Tibial nerve (tissue), 4 donors: Measurements from ENCODE around the gene ADRA2B. TPM values are rescaled to one million over a fixed set of nuclear protein-coding genes. Genes with fewer than 3 reads are reported as not detected.
"Not testable (repeated sequence)": the region's sequence is repeated elsewhere in the genome, so short reads cannot be mapped to it uniquely, and the experiment has no call there.

Experiments
- DNase-seq, 2 donors: peaks; one replicate each; pipeline ENCODE4 v3.0.0-alpha.2; 2019; ENCODE audit warnings: low spot score in 2 of 2
- H3K27ac ChIP-seq, 4 donors: fragments of 200-600 bp; sonication (generic) in 3 of 4; one replicate each; pipeline ENCODE4 v1.5.1; 2017 to 2019; ENCODE audit warnings: mild to moderate bottlenecking in 1 of 4
- H3K27me3 ChIP-seq, 2 donors: fragments of 200-600 bp; sonication (generic) in 1 of 2; one replicate each; pipeline versions ENCODE4 v1.5.1 to v1.6.0; 2017 to 2019
- H3K36me3 ChIP-seq, 3 donors: fragments of 200-600 bp; sonication (generic); one replicate each; pipeline ENCODE4 v1.5.1; 2018 to 2019
- H3K4me1 ChIP-seq, 4 donors: fragments of 200-600 bp; sonication (generic) in 3 of 4; one replicate each; pipeline ENCODE4 v1.5.1; 2017 to 2019
- H3K4me3 ChIP-seq, 4 donors: fragments of 200-600 bp; sonication (generic) in 3 of 4; one replicate each; pipeline ENCODE4 v1.5.1; 2017 to 2019; ENCODE audit warnings: mild to moderate bottlenecking in 1 of 4, moderate library complexity in 1 of 4
- H3K9me3 ChIP-seq, 4 donors: fragments of 200-600 bp; sonication (generic) in 3 of 4; one replicate each; pipeline ENCODE4 v1.5.1; 2017 to 2019
- CTCF ChIP-seq, 5 experiments: fragments of 200-600 bp in 3 of 5; fragments of 450-650 bp in 2 of 5; sonication (generic) in 3 of 5; IDR thresholded peaks; one replicate each; pipeline ENCODE4 v1.5.1; 2016 to 2019; ENCODE audit warnings: antibody characterized with exemption in 5 of 5, mild to moderate bottlenecking in 3 of 5, moderate library complexity in 2 of 5
- EP300 ChIP-seq, 2 donors: sonication (generic); formaldehyde crosslinking; IDR thresholded peaks; one replicate each; pipeline ENCODE4 v1.6.1; 2017; ENCODE audit warnings: antibody characterized with exemption in 2 of 2, mild to moderate bottlenecking in 1 of 2
- POLR2A ChIP-seq, 2 donors: fragments of 450-650 bp; IDR thresholded peaks; one replicate each; pipeline ENCODE4 v1.6.1; 2017; ENCODE audit warnings: antibody characterized with exemption in 2 of 2, mild to moderate bottlenecking in 2 of 2, moderate library complexity in 2 of 2
- WGBS, 2 donors: methylation state at CpG; one replicate each; pipeline ENCODE4 v1.1.5; 2018; 5-methylcytosine and 5-hydroxymethylcytosine counted together
- total RNA-seq, 4 donors: library from RNA; depleted of rRNA; stranded (reverse); fragments of >200 nt; gene quantifications; one replicate each; pipeline ENCODE4 v1.1.0, GENCODE V29; 2016

Gene ADRA2B
- total RNA-seq: 1 to 10 TPM; 2.1 to 5.0 (median 4.7) TPM

GRCh38 chr2:96116424-96116878 lies at the start of gene ADRA2B:
ADRA2B (minus strand) TSS chr2:96116571; CDS start chr2:96116149, 422 bp downstream.
- H3K36me3 ChIP-seq: no peaks in the 10 kb centered on the region
- peak within 1 kb of the TSS in 2 of 4 donors; percentile 58 to 60 for H3K27ac ChIP-seq
- TF ChIP-seq EP300 (IDR thresholded peaks at IDR 0.05) (peak in 1 of 2 donors; percentile 24), POLR2A (IDR thresholded peaks at IDR 0.05) (no peak), CTCF (IDR thresholded peaks at IDR 0.05) (no peak)
- WGBS, 2 donors: 0 to 1% methylated on average over 19 to 23 of the region's 64 CpGs
- peaks cover 0 to 19% (median 5%) of the 10 kb centered on the region in 4 donors for H3K4me1 ChIP-seq
- peak within 1 kb of the TSS; percentile 34 to 61 (median 50) for H3K4me3 ChIP-seq
- no peaks in the 10 kb centered on the region for H3K9me3 ChIP-seq
- DNase-seq: no peak
- H3K27me3 ChIP-seq: peaks cover 0 to 59% of the 10 kb centered on the region in 2 donors

- H3K27ac ChIP-seq: peak overlapping the region in 2 of 4 donors; percentile 73 to 77
- WGBS, 2 donors: 55 to 60% methylated on average over 18 of the region's 18 CpGs
- peaks cover 0 to 25% (median 8%) of the 10 kb centered on the region in 4 donors for H3K4me1 ChIP-seq
- TF ChIP-seq CTCF (IDR thresholded peaks at IDR 0.05) (no peak), EP300 (IDR thresholded peaks at IDR 0.05) (no peak), POLR2A (IDR thresholded peaks at IDR 0.05) (no peak)
- H3K4me3 ChIP-seq: peak overlapping the region in 1 of 4 donors; percentile 23
- H3K36me3 ChIP-seq: no peaks in the 10 kb centered on the region
- no peak for DNase-seq
- peaks cover 0 to 9% (median under 1%) of the 10 kb centered on the region in 4 donors for H3K9me3 ChIP-seq
- no peaks in the 10 kb centered on the region for H3K27me3 ChIP-seq
These were observed 48.3 kb upstream of the ADRA2B start for GRCh38 chr2:96164459-96165184.

GRCh38 chr2:96163768-96164429 lies 47.5 kb upstream of the ADRA2B start:
- Histone ChIP-seq H3K4me1 (peaks cover 0 to 25% (median 8%) of the 10 kb centered on the region in 4 donors), H3K27ac (peak overlapping the region in 2 of 4 donors; percentile 73 to 77), H3K27me3 (no peaks in the 10 kb centered on the region), H3K9me3 (peaks cover 0 to 6% (median 0%) of the 10 kb centered on the region in 4 donors), H3K4me3 (no peak overlapping the region), H3K36me3 (no peaks in the 10 kb centered on the region)
- TF ChIP-seq EP300 (IDR thresholded peaks at IDR 0.05) (no peak), POLR2A (IDR thresholded peaks at IDR 0.05) (no peak), CTCF (IDR thresholded peaks at IDR 0.05) (no peak)
- WGBS, 2 donors: 40% methylated on average over 13 of the region's 13 CpGs
- DNase-seq: no peak

GRCh38 chr2:96163415-96163767 lies 47.0 kb upstream of the ADRA2B start:
- H3K36me3 ChIP-seq: no peaks in the 10 kb centered on the region
- 88% methylated on average over 5 of the region's 5 CpGs for WGBS, 2 donors
- TF ChIP-seq POLR2A (IDR thresholded peaks at IDR 0.05): no peak
- no peak for TF ChIP-seq EP300 (IDR thresholded peaks at IDR 0.05)
- no peak for TF ChIP-seq CTCF (IDR thresholded peaks at IDR 0.05)

GRCh38 chr2:96161898-96162297 lies 45.5 kb upstream of the ADRA2B start:
- Histone ChIP-seq H3K36me3 (no peaks in the 10 kb centered on the region), H3K4me1 (peaks cover 0 to 30% (median 8%) of the 10 kb centered on the region in 4 donors), H3K27ac (peak overlapping the region in 1 of 4 donors; percentile 7), H3K4me3 (no peak overlapping the region), H3K27me3 (no peaks in the 10 kb centered on the region), H3K9me3 (peaks cover 0 to 6% (median 0%) of the 10 kb centered on the region in 4 donors)
- WGBS, 2 donors: 39 to 44% methylated on average over 5 of the region's 5 CpGs
- TF ChIP-seq CTCF (IDR thresholded peaks at IDR 0.05): no peak
- no peak for TF ChIP-seq EP300 (IDR thresholded peaks at IDR 0.05)
- TF ChIP-seq POLR2A (IDR thresholded peaks at IDR 0.05): no peak
- no peak for DNase-seq

More at GRCh38 chr2:96163415-96163767, 47.0 kb upstream of the ADRA2B start:
- no peak for DNase-seq
- Histone ChIP-seq H3K27ac (peak overlapping the region in 2 of 4 donors; percentile 73 to 77), H3K4me1 (peaks cover 0 to 27% (median 8%) of the 10 kb centered on the region in 4 donors), H3K9me3 (peaks cover 0 to 6% (median 0%) of the 10 kb centered on the region in 4 donors), H3K27me3 (no peaks in the 10 kb centered on the region), H3K4me3 (no peak overlapping the region)

GRCh38 chr2:96160366-96160765 lies 44.0 kb upstream of the ADRA2B start:
- H3K36me3 ChIP-seq, H3K27me3 ChIP-seq, H3K4me3 ChIP-seq, H3K27ac ChIP-seq, DNase-seq, H3K9me3 ChIP-seq: not testable (repeated sequence)
- H3K4me1 ChIP-seq: peaks cover 0 to 30% (median 8%) of the 10 kb centered on the region in 4 donors
- 96 to 98% methylated on average over 5 of the region's 5 CpGs for WGBS, 2 donors
